ENCODE measurements around the gene GNPTG. TPM values are rescaled to one million over a fixed set of nuclear protein-coding genes. Genes with fewer than 3 reads are reported as not detected.

GNPTG gene
- total RNA-seq, 2 experiments from 2014 or later: 43.2 to 46.5 TPM

DNA sequence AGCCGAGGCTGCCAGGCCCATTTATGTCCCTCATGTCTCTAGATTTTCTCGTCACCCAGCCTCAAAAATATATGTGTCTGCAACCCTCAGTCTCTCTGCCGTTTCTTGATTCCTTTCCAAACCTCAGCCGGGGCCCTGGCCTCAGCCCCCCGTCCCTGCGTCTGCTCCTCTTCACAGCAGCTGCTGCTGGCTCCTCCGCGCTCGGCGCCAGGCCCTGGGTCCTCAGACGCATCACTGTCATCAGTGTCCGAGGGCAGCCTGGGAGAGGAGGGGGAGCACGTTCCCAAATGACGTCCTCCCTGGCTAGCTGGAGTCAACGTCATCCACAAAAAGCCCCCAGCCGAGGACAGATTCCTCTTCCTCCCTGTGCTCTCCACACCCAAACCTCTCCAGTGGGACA lies 2.4 kb upstream of the GNPTG start:
- DNase-seq (no peak), ATAC-seq (ENCODE audit: low read depth) (no peak)
- H3K27me3 Mint-ChIP-seq: no peaks in the 10 kb centered on the region
- no peak overlapping the region for H3K4me3 Mint-ChIP-seq
- H3K27ac Mint-ChIP-seq: no peak overlapping the region
- peaks cover 21% of the 10 kb centered on the region for H3K4me1 Mint-ChIP-seq
- POLR2A ChIA-PET: interaction anchor here (0.9 kb wide), 1 partner anchor 14 kb away, joined by 3 read pairs; no protein-coding TSS in a partner anchor
- no peaks in the 10 kb centered on the region for H3K36me3 Mint-ChIP-seq
- no peaks in the 10 kb centered on the region for H3K9me3 Mint-ChIP-seq

DNA sequence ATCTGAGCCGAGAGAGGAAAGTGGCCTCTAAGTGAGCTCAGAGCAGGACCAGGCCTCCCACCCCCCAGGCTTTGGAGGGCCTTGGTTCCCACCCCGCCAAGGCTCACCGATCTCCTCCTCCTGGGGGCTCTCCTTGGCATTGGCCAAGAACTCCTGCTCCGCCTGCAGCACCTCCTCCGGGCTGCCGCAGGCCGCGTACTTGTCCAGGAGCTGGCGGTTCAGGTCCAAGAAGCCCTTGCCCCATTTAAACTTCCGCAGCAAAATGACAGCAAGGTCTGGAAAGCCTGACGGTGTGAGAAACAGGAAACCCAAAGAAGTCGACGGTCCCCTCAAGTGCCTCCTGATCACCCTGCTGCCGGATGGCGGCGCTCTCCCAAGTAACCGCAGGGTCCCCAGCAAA lies 1.8 kb upstream of the GNPTG start:
- no peak for ATAC-seq (ENCODE audit: low read depth)
- H3K4me3 Mint-ChIP-seq: no peak overlapping the region
- H3K36me3 Mint-ChIP-seq: no peaks in the 10 kb centered on the region
- no peaks in the 10 kb centered on the region for H3K27me3 Mint-ChIP-seq
- no peak for DNase-seq
- H3K4me1 Mint-ChIP-seq: peaks cover 21% of the 10 kb centered on the region
- POLR2A ChIA-PET: interaction anchor here (2.0 kb wide), 1 partner anchor 46 kb away, joined by 4 read pairs; no protein-coding TSS in a partner anchor
- no peak overlapping the region for H3K27ac Mint-ChIP-seq
- H3K9me3 Mint-ChIP-seq: no peaks in the 10 kb centered on the region

DNA sequence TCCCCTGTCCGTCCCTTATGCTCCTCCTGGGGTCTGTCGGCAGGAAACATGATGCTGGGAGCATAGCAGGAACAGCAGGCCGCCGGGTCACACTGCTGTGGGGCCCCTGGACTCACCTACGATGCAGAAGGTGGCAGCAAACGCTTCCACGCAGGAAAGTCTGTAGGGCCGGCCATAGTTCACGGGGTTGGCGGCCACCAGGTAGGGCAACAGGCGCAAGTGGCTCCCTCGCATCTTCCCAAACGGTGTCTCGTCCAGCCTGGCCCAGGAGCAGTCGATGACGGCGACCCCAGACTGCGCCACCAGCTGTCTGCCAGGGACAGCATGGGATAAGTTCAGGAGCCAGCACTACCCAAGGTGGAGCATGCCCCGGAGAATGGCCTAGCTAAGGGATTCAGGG lies 1.0 kb upstream of the GNPTG start:
- Mint-ChIP-seq H3K4me3 (peak overlapping the region; percentile 84), H3K27ac (peak overlapping the region; percentile 73), H3K4me1 (peaks cover 23% of the 10 kb centered on the region), H3K9me3 (no peaks in the 10 kb centered on the region), H3K27me3 (no peaks in the 10 kb centered on the region), H3K36me3 (no peaks in the 10 kb centered on the region)
- POLR2A ChIA-PET: interaction anchor here (0.9 to 2.0 kb wide), 4 partner anchors 8 to 70 kb away, joined by 3 to 4 read pairs (median 4); partner anchors contain the start of gene UQCC4
- DNase-seq (no peak), ATAC-seq (ENCODE audit: low read depth) (no peak)

DNA sequence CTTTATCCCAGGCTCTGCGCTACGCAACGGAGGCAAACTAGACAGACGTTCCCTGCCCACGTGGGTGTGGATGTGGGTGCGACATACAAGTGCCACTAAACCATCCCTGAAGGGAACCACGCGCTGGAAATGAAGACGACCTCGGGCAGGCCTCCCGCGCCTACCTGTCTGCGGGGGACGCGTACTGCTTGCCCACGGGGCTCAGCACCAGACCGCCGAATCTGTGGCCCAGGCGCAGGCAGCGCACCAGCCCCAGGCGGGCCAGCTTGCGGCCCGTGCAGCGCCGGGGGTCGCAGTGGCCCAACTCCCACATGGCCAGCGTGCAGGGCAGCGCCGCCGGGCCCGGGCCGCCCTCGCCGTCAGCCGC lies 533 bp upstream of the GNPTG start:
- no peaks in the 10 kb centered on the region for H3K9me3 Mint-ChIP-seq
- no peak for DNase-seq
- POLR2A ChIA-PET: interaction anchor here (0.9 to 2.0 kb wide), 4 partner anchors 9 to 69 kb away, joined by 3 to 4 read pairs (median 4); partner anchors contain the start of gene UQCC4
- H3K4me3 Mint-ChIP-seq: peak overlapping the region; percentile 84
- peak overlapping the region; percentile 73 for H3K27ac Mint-ChIP-seq
- H3K27me3 Mint-ChIP-seq: no peaks in the 10 kb centered on the region
- H3K4me1 Mint-ChIP-seq: peaks cover 23% of the 10 kb centered on the region
- H3K36me3 Mint-ChIP-seq: no peaks in the 10 kb centered on the region
- ATAC-seq (ENCODE audit: low read depth): peak; percentile 19

DNA sequence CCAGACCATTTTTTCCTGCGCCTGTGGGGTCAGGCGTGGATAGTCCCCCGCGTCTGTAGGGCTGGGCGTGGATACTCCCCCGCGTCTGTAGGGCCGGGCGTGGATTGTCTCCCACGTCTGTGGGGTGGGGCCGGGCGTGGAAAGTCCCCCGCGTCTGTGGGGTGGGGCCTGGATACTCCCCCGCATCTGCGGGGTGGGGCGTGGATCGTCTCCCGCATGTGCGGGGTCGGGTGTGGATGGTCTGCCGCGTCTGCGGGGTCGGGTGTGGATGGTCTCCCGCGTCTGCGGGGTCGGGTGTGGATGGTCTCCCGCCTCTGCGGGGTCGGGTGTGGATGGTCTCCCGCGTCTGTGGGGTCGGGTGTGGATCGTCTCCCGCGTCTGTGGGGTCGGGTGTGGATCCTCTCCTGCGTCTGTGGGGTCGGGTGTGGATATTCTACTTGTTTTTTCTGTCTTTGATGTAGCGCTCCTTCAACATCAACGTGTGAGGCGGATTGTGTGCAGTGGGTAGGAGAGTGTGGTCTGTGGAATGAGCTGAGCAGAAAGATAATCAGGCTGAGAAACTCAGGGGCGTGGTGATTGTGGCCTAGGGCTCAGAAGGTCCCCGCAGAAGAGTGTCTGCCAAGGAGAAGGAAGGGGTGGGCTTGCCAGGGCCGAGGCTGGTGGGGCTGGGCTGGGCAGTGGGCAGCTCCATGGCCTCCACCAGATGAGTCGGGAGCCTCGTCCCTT lies 3.2 kb downstream of the GNPTG start:
- peak overlapping the region; percentile 33 for H3K4me3 Mint-ChIP-seq
- ATAC-seq (ENCODE audit: low read depth) (no peak), DNase-seq (no peak)
- H3K4me1 Mint-ChIP-seq: peaks cover 24% of the 10 kb centered on the region
- H3K27me3 Mint-ChIP-seq: no peaks in the 10 kb centered on the region
- no peaks in the 10 kb centered on the region for H3K9me3 Mint-ChIP-seq
- H3K36me3 Mint-ChIP-seq: no peaks in the 10 kb centered on the region
- POLR2A ChIA-PET: no interaction called here
- no peak overlapping the region for H3K27ac Mint-ChIP-seq

DNA sequence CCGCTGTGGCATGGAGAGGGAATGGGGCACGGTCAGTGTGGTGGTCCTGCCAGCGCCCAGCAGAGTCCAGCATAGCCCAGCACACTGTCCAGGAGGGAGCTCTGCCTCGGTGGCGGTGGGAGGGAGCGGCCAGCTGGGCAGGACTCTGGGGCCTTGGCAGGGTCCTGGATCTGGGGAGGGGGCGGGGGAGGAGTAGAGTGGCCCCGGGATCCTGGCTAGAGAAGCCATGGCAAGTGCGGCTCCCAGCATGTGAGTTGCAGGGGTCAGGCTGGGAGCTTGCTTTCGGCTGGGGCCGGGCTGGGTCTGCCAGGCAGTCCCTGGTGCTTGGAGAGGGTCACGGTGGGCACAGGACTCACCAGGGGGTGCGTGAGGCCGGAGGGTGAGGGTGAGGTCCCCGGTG lies 3.9 kb downstream of the GNPTG start:
- no peaks in the 10 kb centered on the region for H3K27me3 Mint-ChIP-seq
- ATAC-seq (ENCODE audit: low read depth) (no peak), DNase-seq (no peak)
- no peaks in the 10 kb centered on the region for H3K9me3 Mint-ChIP-seq
- peaks cover 18% of the 10 kb centered on the region for H3K4me1 Mint-ChIP-seq
- H3K27ac Mint-ChIP-seq: no peak overlapping the region
- H3K4me3 Mint-ChIP-seq: no peak overlapping the region
- POLR2A ChIA-PET: no interaction called here
- no peaks in the 10 kb centered on the region for H3K36me3 Mint-ChIP-seq

DNA sequence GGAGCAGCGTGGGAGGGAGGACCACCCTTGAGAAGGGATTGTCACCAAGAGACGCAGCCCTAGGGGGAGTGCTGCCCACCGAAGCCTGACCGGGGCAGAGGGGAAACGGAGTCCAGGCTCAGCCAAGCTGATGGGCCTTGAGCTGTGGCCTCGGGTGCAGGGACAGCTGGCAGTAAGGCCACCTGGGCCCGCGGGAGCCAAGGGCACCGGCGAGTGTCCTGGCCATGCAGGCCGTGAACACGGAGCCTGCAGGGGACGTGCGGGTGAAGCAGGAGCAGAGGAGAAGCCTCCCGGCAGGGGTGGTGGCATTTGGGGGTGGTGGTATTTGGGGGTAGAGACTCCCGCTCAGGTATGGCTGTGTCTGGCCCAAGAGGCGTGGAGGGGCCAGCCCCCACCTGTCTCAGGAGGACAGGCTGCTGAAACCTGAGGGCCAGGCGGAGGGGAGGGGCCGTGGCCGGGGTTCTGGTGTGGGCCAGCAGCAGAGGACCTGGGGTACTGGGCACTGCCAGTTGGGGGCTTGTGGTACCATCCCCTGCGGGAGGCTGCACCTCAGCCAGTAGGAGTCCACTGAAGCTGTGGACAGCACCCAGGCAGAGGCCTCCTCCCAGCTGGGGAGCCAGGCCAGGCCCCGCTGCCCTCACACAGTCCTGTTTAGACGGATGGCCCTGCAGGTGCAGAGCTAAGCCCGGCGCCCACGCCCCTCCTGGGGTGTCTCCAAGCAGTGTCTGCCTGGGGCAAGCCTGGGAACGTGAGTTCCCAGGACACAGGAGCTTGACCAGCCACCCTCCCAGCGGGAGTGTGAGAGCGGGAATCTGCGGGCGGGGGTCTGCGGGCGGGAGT lies 4.5 kb downstream of the GNPTG start:
- Mint-ChIP-seq H3K27me3 (no peaks in the 10 kb centered on the region), H3K27ac (no peak overlapping the region), H3K36me3 (no peaks in the 10 kb centered on the region), H3K4me1 (peaks cover 17% of the 10 kb centered on the region), H3K4me3 (no peak overlapping the region), H3K9me3 (no peaks in the 10 kb centered on the region)
- DNase-seq (no peak), ATAC-seq (ENCODE audit: low read depth) (no peak)
- POLR2A ChIA-PET: interaction anchor here (0.5 kb wide), 1 partner anchor 65 kb away, joined by 5 read pairs; no protein-coding TSS in a partner anchor

DNA sequence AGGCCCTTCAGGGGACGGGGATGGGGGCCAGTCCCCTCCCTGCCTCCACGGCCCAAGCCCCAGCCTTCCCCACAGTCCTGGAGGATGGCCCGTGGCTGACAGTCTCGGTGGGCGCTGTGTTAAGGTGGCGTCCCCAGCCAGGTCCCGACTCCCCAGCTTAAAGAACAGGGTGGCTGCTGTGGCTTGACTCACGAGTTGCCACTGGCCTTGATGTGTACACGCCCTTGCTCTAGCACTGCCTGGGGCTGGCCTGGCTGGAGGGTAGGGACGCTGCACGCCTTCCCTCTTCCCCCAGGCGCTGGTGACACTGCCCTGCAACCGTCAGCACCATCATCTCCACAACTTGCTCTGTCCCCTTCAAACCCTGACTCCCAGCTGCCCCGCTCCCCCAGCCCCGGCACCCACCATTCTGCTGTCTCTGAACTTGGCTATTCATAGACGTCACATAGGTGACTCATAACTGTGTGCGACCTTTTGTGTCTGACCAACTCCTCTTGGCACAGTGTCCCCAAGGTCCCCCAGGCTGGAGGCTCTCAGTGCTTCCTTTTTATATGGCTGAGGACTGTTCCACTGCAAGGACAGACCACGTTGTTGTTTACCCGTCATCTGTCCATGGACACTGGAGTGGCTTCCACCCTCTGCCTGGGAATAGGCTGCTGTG lies 6.3 kb downstream of the GNPTG start:
- Mint-ChIP-seq H3K4me3 (no peak overlapping the region), H3K9me3 (no peaks in the 10 kb centered on the region), H3K27ac (no peak overlapping the region), H3K4me1 (peaks cover 11% of the 10 kb centered on the region), H3K27me3 (no peaks in the 10 kb centered on the region), H3K36me3 (no peaks in the 10 kb centered on the region)
- DNase-seq (no peak), ATAC-seq (ENCODE audit: low read depth) (no peak)
- POLR2A ChIA-PET: no interaction called here

DNA sequence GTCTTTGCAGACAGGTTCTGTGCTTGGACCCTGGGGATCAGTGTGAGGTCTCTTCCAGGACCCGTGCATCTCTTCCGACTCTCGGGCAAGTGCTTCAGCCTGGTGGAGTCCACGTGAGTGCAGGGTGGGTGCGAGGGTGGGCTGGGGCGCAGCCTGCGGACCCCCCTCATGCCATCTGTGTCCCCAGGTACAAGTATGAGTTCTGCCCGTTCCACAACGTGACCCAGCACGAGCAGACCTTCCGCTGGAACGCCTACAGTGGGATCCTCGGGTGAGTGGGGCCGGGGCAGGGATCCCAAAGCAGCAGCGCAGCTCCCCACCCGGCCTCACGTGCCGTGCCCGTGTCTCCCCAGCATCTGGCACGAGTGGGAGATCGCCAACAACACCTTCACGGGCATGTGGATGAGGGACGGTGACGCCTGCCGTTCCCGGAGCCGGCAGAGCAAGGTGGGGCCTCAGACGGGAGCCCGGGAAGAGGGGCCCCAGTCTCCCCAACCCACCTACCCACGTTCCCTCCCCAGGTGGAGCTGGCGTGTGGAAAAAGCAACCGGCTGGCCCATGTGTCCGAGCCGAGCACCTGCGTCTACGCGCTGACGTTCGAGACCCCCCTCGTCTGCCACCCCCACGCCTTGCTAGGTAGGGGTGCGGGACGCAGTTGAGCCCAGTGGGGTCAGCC lies 10.1 kb downstream of the GNPTG start:
- Mint-ChIP-seq H3K27ac (no peak overlapping the region), H3K36me3 (no peaks in the 10 kb centered on the region), H3K9me3 (no peaks in the 10 kb centered on the region), H3K27me3 (no peaks in the 10 kb centered on the region), H3K4me3 (no peak overlapping the region), H3K4me1 (peaks cover 3% of the 10 kb centered on the region)
- DNase-seq (no peak), ATAC-seq (ENCODE audit: low read depth) (no peak)
- POLR2A ChIA-PET: no interaction called here

DNA sequence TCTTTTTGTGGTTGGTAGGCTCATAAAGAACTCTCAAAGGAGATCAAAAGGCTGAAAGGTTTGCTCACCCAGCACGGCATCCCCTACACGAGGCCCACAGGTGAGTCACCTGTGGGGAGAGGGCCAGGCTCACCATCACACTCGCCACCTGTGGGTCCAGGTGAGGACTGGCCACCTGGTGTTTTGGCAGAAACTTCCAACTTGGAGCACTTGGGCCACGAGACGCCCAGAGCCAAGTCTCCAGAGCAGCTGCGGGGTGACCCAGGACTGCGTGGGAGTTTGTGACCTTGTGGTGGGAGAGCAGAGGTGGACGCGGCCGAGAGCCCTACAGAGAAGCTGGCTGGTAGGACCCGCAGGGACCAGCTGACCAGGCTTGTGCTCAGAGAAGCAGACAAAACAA lies 11.1 kb downstream of the GNPTG start:
- H3K4me3 Mint-ChIP-seq: no peak overlapping the region
- H3K27me3 Mint-ChIP-seq: no peaks in the 10 kb centered on the region
- DNase-seq: no peak
- ATAC-seq (ENCODE audit: low read depth): no peak
- H3K9me3 Mint-ChIP-seq: no peaks in the 10 kb centered on the region
- H3K4me1 Mint-ChIP-seq: peaks cover 3% of the 10 kb centered on the region
- no peak overlapping the region for H3K27ac Mint-ChIP-seq
- no peaks in the 10 kb centered on the region for H3K36me3 Mint-ChIP-seq
- POLR2A ChIA-PET: interaction anchor here (1.0 kb wide), 1 partner anchor 59 kb away, joined by 3 read pairs; no protein-coding TSS in a partner anchor

DNA sequence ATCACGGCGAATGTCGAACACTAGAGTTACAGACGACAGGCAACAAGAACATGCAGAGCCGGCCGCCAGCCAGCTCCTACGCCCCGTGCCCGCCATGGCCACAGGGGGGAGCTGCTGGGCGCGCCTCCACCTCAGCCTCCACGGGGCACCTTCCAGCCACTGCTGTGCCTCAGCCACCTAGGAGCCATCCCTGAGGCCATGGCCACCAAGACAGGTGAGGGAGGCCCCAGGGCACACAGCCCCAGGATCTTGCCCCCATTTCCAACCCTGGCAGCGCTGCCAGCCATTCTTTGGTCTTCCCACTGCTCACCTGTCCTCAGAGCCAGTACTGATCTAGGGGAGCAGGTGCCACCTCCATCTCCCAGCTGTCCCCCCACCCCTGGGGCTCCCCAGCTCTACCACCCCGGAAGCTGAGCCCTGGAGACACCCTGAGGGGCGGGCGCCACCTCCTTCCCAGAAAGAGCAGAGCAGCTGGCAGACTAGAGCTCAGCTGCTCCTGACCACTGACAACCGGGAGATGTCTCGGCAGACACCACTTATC lies 11.8 kb downstream of the GNPTG start:
- Mint-ChIP-seq H3K4me3 (no peak overlapping the region), H3K4me1 (peaks cover 1% of the 10 kb centered on the region), H3K27ac (no peak overlapping the region), H3K27me3 (no peaks in the 10 kb centered on the region), H3K9me3 (no peaks in the 10 kb centered on the region), H3K36me3 (no peaks in the 10 kb centered on the region)
- ATAC-seq (ENCODE audit: low read depth) (peak; percentile 93), DNase-seq (peak; percentile 86)
- POLR2A ChIA-PET: interaction anchor here (1.0 kb wide), 1 partner anchor 58 kb away, joined by 3 read pairs; no protein-coding TSS in a partner anchor

DNA sequence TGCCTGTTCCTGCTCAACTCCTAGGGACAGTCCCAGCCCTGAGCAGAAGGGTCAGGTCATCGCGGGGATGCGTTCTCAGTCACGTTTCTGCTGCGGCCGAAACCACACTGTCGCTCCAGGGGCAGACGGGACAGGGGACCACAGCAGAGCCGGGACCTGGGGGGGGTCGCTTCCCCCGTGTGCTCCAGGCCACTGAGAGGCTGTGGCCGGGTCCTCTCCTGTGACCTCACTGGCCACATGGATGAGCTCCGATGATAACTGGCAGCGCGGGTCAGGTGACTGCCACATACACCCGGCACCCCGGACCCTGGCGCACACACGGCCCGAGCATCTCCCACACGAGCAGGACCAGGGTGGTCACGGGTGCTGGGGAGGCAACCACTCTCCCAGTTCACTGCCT lies 12.8 kb downstream of the GNPTG start:
- no peaks in the 10 kb centered on the region for H3K36me3 Mint-ChIP-seq
- no peaks in the 10 kb centered on the region for H3K9me3 Mint-ChIP-seq
- H3K27me3 Mint-ChIP-seq: no peaks in the 10 kb centered on the region
- ATAC-seq (ENCODE audit: low read depth): no peak
- H3K4me1 Mint-ChIP-seq: peaks cover 1% of the 10 kb centered on the region
- POLR2A ChIA-PET: no interaction called here
- no peak for DNase-seq
- no peak overlapping the region for H3K27ac Mint-ChIP-seq
- H3K4me3 Mint-ChIP-seq: no peak overlapping the region

Data from activated naive CD8-positive, alpha-beta T cell treated with anti-CD3 and anti-CD28 coated beads, Interleukin-2, amount 10 ng/mL, durations not matched to agents 7 days and 5 days (primary cell).